GM12878 (cell line): Measurements from ENCODE around the gene XRN2. TPM values are rescaled to one million over a fixed set of nuclear protein-coding genes. Genes with fewer than 3 reads are reported as not detected.

Source experiments
- ATAC-seq: fragments of 200-7000 bp; cut with Tn5 transposase; 3 replicates; pipeline ENCODE4 v1.9.1; 2020; ENCODE audit warnings: mild to moderate bottlenecking, moderate library complexity
- BruUV-seq: library from RNA; stranded (reverse); fragments of 400-500 nt; replicated peaks from 2 replicates; lab custom pipeline; 2021; lab: Mats Ljungman, UMichigan
- CTCF ChIA-PET: fragments of 300-600 bp; sonication (Branson Sonifier 250); formaldehyde crosslinking; extraction: SDS; loops from one replicate; lab custom pipeline; 2021; ENCODE audit warnings: inconsistent platforms; lab: Yijun Ruan, JAX
- POLR2A ChIA-PET: fragments of 350-600 bp; formaldehyde crosslinking; extraction: SDS; loops from one replicate; lab custom pipeline; 2021; ENCODE audit warnings: inconsistent platforms; lab: Charles Lee
- RAD21 ChIA-PET: fragments of 300-600 bp; sonication (Branson Sonifier 250); formaldehyde crosslinking; loops from one replicate; lab custom pipeline; 2023; ENCODE audit warnings: antibody characterized with exemption; ENCODE audit not compliant: unreplicated experiment; lab: Charles Lee
- SMC1A ChIA-PET: fragments of 300-600 bp; sonication (Branson Sonifier 250); formaldehyde crosslinking; loops from one replicate; lab custom pipeline; 2023; ENCODE audit not compliant: unreplicated experiment, uncharacterized antibody; lab: Charles Lee
- DNase-seq: peaks from one replicate; pipeline ENCODE4 v3.0.0-alpha.2; 2011; ENCODE audit warnings: low read depth, low spot score
- FAIRE-seq: peaks from 3 replicates; lab custom pipeline; 2011; peaks lifted over from hg19 to GRCh38; lab: Jason Lieb, UNC
- H2AFZ ChIP-seq: 2 replicates; pipeline ENCODE4 v1.6.0; 2011; ENCODE audit warnings: low read depth, low read length, control low read depth; ENCODE audit not compliant: control insufficient read depth
- H3K27ac ChIP-seq: 2 replicates; pipeline ENCODE4 v1.5.1; 2011; ENCODE audit warnings: control low read depth; ENCODE audit not compliant: control insufficient read depth, insufficient read depth
- H3K27me3 ChIP-seq, 2 experiments: replicated peaks in 1 of 2; 2 replicates each; pipeline versions ENCODE4 v1.6.0 to v1.6.1; 2011; ENCODE audit warnings: low read length in 1 of 2; ENCODE audit not compliant: control insufficient read depth in 2 of 2, insufficient read depth in 2 of 2
- H3K36me3 ChIP-seq, 2 experiments: 2 replicates each; pipeline ENCODE4 v1.5.1; 2011; ENCODE audit warnings: low read length in 1 of 2; ENCODE audit not compliant: control insufficient read depth in 2 of 2, insufficient read depth in 2 of 2
- H3K4me1 ChIP-seq: 2 replicates; pipeline ENCODE4 v1.6.1; 2011; ENCODE audit warnings: mild to moderate bottlenecking, low read length, moderate library complexity, mixed read lengths; ENCODE audit not compliant: control insufficient read depth, insufficient read depth
- H3K4me2 ChIP-seq: 2 replicates; pipeline ENCODE4 v1.6.0; 2011; ENCODE audit warnings: control low read depth; ENCODE audit not compliant: control insufficient read depth, insufficient read depth
- H3K4me3 ChIP-seq: fragments of 200-600 bp; sonication (generic); 2 replicates; pipeline ENCODE4 v1.5.1; 2016
- H3K79me2 ChIP-seq: 2 replicates; pipeline ENCODE4 v1.6.0; 2011; ENCODE audit warnings: low read length; ENCODE audit not compliant: control insufficient read depth, insufficient read depth
- H3K9ac ChIP-seq: 2 replicates; pipeline ENCODE4 v1.8.0; 2011; ENCODE audit warnings: low read length, control low read depth, mixed read lengths; ENCODE audit not compliant: control insufficient read depth, insufficient read depth
- H3K9me3 ChIP-seq: replicated peaks from 3 replicates; pipeline ENCODE4 v1.5.1; 2011; ENCODE audit warnings: mild to moderate bottlenecking, low read length; ENCODE audit not compliant: control insufficient read depth, insufficient read depth
- H4K20me1 ChIP-seq: 2 replicates; pipeline ENCODE4 v1.6.0; 2011; ENCODE audit not compliant: control insufficient read depth, insufficient read depth
- CBFB ChIP-seq: IDR thresholded peaks from 2 replicates; pipeline ENCODE4 v1.6.1; 2016; ENCODE audit warnings: antibody characterized with exemption, low read depth
- GABPA ChIP-seq: IDR thresholded peaks from 2 replicates; pipeline ENCODE4 v1.6.1; 2014; ENCODE audit warnings: antibody characterized with exemption, low read depth, mild to moderate bottlenecking, inconsistent platforms
- MTA3 ChIP-seq: IDR thresholded peaks from 2 replicates; pipeline ENCODE4 v1.6.1; 2012; ENCODE audit warnings: low read length, inconsistent platforms, borderline replicate concordance
- PML ChIP-seq: IDR thresholded peaks from 2 replicates; pipeline ENCODE4 v1.6.1; 2012; ENCODE audit warnings: low read length, inconsistent platforms
- RAD21 ChIP-seq: IDR thresholded peaks from 2 replicates; pipeline ENCODE4 v1.6.1; 2011; ENCODE audit warnings: mild to moderate bottlenecking, low read depth, low read length, moderate library complexity; ENCODE audit not compliant: insufficient read depth
- SMAD5 ChIP-seq: IDR thresholded peaks from 2 replicates; pipeline ENCODE4 v1.6.1; 2016; ENCODE audit warnings: antibody characterized with exemption, low read depth
- SMARCA5 ChIP-seq: fragments of 450-650 bp; IDR thresholded peaks from 2 replicates; pipeline ENCODE4 v1.6.1; 2017; ENCODE audit warnings: mild to moderate bottlenecking
- SUPT20H ChIP-seq: IDR thresholded peaks from 2 replicates; pipeline ENCODE4 v1.6.1; 2011; ENCODE audit warnings: low read depth, mild to moderate bottlenecking, low read length, moderate library complexity, borderline replicate concordance; ENCODE audit not compliant: control insufficient read depth
- TCF7 ChIP-seq: IDR thresholded peaks from 2 replicates; pipeline ENCODE4 v1.6.1; 2014; ENCODE audit warnings: antibody characterized with exemption, borderline replicate concordance
- USF1 ChIP-seq: IDR thresholded peaks from 2 replicates; pipeline ENCODE4 v1.6.1; 2011; ENCODE audit warnings: borderline replicate concordance, low read depth, mild to moderate bottlenecking, moderate library complexity, mixed read lengths, low read length; ENCODE audit not compliant: insufficient read depth; ENCODE audit errors: extremely low read length
- ZNF384 ChIP-seq: IDR thresholded peaks from 2 replicates; pipeline ENCODE4 v1.6.1; 2012; ENCODE audit warnings: low read depth, mild to moderate bottlenecking, low read length, improper control_type of control experiment, borderline replicate concordance
- WGBS: methylation state at CpG from one replicate; pipeline ENCODE4 v1.1.6; 2016; ENCODE audit warnings: low lambda C conversion rate; ENCODE audit not compliant: insufficient replicate concordance, insufficient coverage; ENCODE audit errors: missing lambda C conversion rate; 5-methylcytosine and 5-hydroxymethylcytosine counted together
- in situ Hi-C: fragments of 300-500 bp; cut with MboI; formaldehyde crosslinking; loops from 9 replicates; pipeline ENCODE4 v1.14.3; 2018; ENCODE audit warnings: mixed read lengths
- intact Hi-C: fragments of 100-400 bp; cut with micrococcal nuclease; formaldehyde crosslinking; loops from one replicate; pipeline ENCODE4 v1.14.2; 2022; ENCODE audit not compliant: unreplicated experiment
- polyA plus RNA-seq, 11 experiments: library from polyadenylated mRNA; depleted of rRNA in 4 of 11; unstranded in 6 of 11; stranded (reverse) in 5 of 11; fragments of >200 nt; fragmentation: Nextera tagmentation in 4 of 11; fragmentation: Illumina TruSeq in 1 of 11; extraction: Ambion mirVana in 4 of 11; extraction: Trizol in 1 of 11; gene quantifications; 1 replicate in 1 of 11; 2 replicates in 10 of 11; pipeline versions ENCODE4 v1.2.1 to v1.2.3, GENCODE V29; 2011 to 2016; ENCODE audit warnings: inconsistent platforms in 2 of 11, missing spikeins in 2 of 11, low read depth in 1 of 11
- total RNA-seq, 4 experiments: library from RNA; depleted of rRNA in 3 of 4; stranded (reverse); fragments of >200 nt in 3 of 4; fragmentation: Illumina TruSeq in 1 of 4; extraction: Trizol in 1 of 4; gene quantifications; 2 replicates each; pipeline versions ENCODE4 v1.2.1 to v1.2.3, GENCODE V29; 2013 to 2021
- TF ChIP-seq, protein P1 (sequence below): fragments of 450-650 bp; IDR thresholded peaks from 2 replicates; pipeline ENCODE4 v1.6.1; 2016; ENCODE audit warnings: mild to moderate bottlenecking, moderate library complexity, borderline replicate concordance

Gene XRN2
- total and polyA plus RNA-seq, 10 of the 15 experiments (the other 5 are each of a cell fraction or from before 2014, with no cell fraction given): 59.7 to 97.8 (median 75.6) TPM

GRCh38 chr20:21303872-21304586, 898 bp downstream of the XRN2 start:
- H3K27me3 ChIP-seq: no peaks in the 10 kb centered on the region
- H3K36me3 ChIP-seq: peaks cover 0 to 3% of the 10 kb centered on the region in 2 experiments; a peak in 2 of 4 replicates
- no peak for TF ChIP-seq SUPT20H
- no peak for TF ChIP-seq USF1
- 0 out of 2 replicates have a peak, but pooled peaks have one; percentile 9 for TF ChIP-seq GABPA
- TF ChIP-seq RAD21: no peak
- no peak for TF ChIP-seq SMAD5
- peak; percentile 14 for TF ChIP-seq PML
- peak; percentile 72 for TF ChIP-seq ZNF384
- TF ChIP-seq CBFB: no peak
- TF ChIP-seq, protein P1, sequence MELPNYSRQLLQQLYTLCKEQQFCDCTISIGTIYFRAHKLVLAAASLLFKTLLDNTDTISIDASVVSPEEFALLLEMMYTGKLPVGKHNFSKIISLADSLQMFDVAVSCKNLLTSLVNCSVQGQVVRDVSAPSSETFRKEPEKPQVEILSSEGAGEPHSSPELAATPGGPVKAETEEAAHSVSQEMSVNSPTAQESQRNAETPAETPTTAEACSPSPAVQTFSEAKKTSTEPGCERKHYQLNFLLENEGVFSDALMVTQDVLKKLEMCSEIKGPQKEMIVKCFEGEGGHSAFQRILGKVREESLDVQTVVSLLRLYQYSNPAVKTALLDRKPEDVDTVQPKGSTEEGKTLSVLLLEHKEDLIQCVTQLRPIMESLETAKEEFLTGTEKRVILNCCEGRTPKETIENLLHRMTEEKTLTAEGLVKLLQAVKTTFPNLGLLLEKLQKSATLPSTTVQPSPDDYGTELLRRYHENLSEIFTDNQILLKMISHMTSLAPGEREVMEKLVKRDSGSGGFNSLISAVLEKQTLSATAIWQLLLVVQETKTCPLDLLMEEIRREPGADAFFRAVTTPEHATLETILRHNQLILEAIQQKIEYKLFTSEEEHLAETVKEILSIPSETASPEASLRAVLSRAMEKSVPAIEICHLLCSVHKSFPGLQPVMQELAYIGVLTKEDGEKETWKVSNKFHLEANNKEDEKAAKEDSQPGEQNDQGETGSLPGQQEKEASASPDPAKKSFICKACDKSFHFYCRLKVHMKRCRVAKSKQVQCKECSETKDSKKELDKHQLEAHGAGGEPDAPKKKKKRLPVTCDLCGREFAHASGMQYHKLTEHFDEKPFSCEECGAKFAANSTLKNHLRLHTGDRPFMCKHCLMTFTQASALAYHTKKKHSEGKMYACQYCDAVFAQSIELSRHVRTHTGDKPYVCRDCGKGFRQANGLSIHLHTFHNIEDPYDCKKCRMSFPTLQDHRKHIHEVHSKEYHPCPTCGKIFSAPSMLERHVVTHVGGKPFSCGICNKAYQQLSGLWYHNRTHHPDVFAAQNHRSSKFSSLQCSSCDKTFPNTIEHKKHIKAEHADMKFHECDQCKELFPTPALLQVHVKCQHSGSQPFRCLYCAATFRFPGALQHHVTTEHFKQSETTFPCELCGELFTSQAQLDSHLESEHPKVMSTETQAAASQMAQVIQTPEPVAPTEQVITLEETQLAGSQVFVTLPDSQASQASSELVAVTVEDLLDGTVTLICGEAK: peak; percentile 49; the same call in 1 of the 2 replicates
- TF ChIP-seq TCF7: peak; percentile 28; the same call in 1 of the 2 replicates
- no peak for TF ChIP-seq MTA3
- TF ChIP-seq SMARCA5: no peak
- intact Hi-C loops (loop anchor here (10.0 kb wide), 1 partner anchor 179 kb away; the partner anchor contains the start of gene KIZ), in situ Hi-C loops (no loop called here)
- peak overlapping the region; percentile 89 for H3K9ac ChIP-seq
- peak overlapping the region; percentile 90 for H3K27ac ChIP-seq
- DNase-seq: no peak
- peak overlapping the region; percentile 95 for H3K4me3 ChIP-seq
- peaks cover 3% of the 10 kb centered on the region; the same call in 1 of the 2 replicates for H3K4me1 ChIP-seq
- ChIA-PET SMC1A (interaction anchor here (0.8 to 1.1 kb wide), 2 partner anchors 20 to 177 kb away, joined by 3 to 5 read pairs; no protein-coding TSS in a partner anchor), POLR2A (interaction anchor here (1.0 kb wide), 1 partner anchor 246 kb away, joined by 4 read pairs; no protein-coding TSS in a partner anchor), CTCF (interaction anchor here (0.7 to 2.8 kb wide), 3 partner anchors 9 to 1252 kb away, joined by 3 to 14 read pairs (median 5); partner anchors contain the start of gene CRNKL1), RAD21 (interaction anchor here (1.1 kb wide), 1 partner anchor 201 kb away, joined by 3 read pairs; no protein-coding TSS in a partner anchor)
- H4K20me1 ChIP-seq: no peaks in the 10 kb centered on the region
- H3K4me2 ChIP-seq: peak overlapping the region; percentile 73
- under 1% methylated on average over 18 of the region's 18 CpGs for WGBS
- ATAC-seq: peak; percentile 23
- no TSS peak for BruUV-seq
- peak overlapping the region; percentile 81; the same call in 1 of the 2 replicates for H2AFZ ChIP-seq
- H3K9me3 ChIP-seq: 0 out of 3 replicates have a peak, but pooled peaks cover 2% of the 10 kb centered on the region
- FAIRE-seq: no peak
- H3K79me2 ChIP-seq: peaks cover 59% of the 10 kb centered on the region
